Pulmonary artery endothelial cell (primary cell): ENCODE results near the gene CRABP1. TPM values are rescaled to one million over a fixed set of nuclear protein-coding genes. Genes with fewer than 3 reads are reported as not detected.

ENCODE experiments used
- DNase-seq: peaks from one replicate; pipeline ENCODE4 v3.0.0-alpha.2; 2011; ENCODE audit warnings: low read depth, low spot score
- total RNA-seq: library from RNA; depleted of rRNA; stranded (reverse); fragments of >200 nt; gene quantifications from 2 replicates; pipeline ENCODE4 v1.2.3, GENCODE V29; 2014

Gene CRABP1
- total RNA-seq, 1 donor from 2014 or later = not detected

DNA sequence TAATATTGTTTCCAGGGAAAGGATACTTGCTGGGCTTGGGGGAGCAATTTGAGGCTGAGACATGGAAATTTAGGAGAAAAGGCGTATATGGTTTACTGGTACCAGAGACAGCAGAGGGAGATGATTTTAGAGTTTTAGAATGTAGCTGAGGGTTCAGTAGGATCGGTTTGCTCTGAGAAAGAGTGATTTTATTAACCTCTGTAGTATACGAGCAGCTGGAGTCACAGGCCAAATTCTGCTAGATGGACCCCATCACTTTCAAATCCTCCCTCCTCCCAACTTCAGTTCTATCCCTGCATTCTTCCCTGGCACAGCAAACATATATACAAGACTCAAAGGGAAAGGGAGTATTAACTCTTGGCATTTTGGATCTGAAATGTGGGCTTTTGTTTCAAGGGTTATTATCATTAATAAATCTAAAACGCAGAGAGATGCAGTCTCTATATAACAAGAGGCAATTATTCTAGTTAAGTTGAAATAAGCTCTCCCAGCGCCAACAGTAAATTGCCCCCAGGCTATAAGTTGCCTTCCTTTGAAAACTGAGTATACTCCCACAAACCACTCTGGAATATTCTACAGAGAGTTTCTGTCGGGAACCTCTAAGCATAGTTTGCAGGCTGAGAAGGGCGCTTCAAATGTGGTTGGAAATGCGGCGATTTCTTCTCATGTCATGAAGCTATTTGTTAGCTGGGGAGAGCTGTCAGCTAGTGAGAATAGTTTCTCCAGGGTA lies 5.4 kb downstream of the CRABP1 start:
- DNase-seq = no peak

DNA sequence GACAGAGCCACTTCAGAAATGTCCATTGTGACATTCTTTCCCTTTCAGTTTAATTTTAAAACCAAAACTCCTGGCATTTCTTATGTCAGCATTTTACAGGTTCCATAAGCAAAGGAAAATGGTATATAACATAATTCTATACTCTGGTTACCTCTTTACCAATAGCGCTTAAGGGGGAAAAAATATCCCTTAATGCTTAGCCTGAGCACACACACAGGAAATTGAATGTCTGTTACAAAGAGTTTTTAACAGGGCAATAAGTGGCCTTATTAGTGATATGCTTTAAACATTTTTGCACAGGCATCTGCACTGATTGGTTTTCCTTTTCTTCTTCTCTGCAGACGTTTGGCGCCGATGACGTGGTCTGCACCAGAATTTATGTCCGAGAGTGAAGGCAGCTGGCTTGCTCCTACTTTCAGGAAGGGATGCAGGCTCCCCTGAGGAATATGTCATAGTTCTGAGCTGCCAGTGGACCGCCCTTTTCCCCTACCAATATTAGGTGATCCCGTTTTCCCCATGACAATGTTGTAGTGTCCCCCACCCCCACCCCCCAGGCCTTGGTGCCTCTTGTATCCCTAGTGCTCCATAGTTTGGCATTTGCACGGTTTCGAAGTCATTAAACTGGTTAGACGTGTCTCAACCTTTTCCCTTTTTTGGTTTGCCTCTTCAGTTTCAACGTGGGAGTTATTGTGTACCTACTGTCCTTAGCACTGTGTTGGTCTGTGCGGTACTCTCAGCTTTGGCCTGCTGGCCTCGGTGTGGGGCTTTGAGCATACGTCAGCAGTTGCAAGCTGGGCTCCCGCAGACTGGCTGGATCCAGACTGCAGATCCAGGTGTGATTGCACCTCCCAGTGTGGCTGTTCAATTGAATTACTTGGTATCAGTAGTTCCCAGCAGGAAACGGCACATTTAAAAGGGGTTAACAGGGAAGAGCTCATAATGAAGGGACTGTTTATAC lies 7.7 kb downstream of the CRABP1 start:
- DNase-seq = no peak

DNA sequence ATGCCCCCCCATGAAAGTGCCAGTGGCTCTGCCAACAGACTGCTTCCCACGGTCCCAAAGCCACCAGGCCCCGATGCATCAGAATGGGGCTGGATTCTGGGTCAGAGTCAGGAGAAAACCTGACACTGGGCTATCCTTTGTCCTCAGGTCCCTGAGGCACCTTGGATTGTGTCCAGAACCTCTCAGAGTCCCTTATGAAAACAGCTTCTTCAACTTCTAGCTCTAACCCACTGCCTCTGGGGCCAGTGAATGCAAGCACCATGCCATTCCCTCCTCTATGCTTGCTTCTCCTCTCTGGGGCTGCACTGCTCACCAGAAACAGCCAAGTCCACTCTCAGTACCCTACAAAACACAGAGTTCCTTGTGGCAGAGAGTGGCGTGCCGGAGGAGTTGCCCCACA lies 9.9 kb downstream of the CRABP1 start:
- no peak for DNase-seq

DNA sequence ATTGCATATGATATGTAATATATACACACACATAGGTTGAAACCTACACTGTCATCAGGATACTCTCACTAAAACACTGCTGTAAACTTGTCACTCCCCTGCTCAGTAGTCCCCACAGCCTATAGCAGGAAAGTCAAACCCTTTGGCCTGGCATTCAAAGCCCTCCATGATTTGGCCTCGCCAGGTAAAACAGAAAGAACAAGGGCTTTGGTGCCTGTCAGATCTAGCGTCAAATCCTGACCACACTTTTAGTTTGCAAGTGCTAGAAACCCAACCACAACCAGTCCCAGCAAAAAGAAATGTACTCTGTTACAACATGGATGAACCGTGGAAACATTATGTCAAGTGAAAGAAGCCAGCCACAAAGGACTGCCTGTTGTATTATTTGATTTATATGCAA lies 11.4 kb downstream of the CRABP1 start:
- DNase-seq = no peak

DNA sequence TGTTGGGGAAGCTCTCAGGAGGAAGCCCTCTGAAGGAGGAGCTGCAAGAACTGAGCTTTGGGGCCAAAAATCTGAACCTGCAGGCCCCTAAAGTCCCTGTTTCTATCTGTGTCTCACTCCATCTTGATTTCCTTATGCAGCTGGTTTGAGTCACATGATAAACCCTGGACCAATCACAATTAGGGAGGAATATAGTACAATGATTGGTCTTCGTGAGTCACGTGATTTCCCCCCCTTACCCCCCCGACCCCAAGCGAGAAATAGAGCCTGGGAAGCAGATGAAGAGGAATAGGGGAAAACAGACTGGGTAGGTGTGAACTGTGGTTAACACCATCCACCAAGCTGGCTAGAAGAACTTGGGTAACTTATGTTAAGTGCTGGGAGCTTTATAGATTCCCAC lies 12.9 kb downstream of the CRABP1 start:
- no peak for DNase-seq

DNA sequence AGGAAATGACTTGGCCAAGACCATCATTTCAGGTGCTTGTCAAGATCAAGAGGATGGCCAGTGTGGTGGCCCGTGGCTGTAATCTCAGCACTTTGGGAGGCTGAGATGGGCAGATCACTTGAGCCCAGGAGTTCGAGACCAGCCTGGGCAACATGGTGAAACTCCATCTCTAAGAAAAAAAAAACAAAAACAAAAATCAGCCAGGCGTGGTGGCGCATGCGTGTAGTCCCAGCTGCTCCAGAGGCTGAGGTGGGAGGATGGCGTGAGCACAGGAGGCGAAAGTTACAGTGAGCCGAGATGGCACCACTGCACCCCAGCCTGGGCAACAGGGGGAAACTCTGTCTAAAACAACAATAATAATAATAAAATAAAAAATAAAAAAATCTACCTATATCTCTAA lies 15.0 kb downstream of the CRABP1 start:
- DNase-seq = no peak

DNA sequence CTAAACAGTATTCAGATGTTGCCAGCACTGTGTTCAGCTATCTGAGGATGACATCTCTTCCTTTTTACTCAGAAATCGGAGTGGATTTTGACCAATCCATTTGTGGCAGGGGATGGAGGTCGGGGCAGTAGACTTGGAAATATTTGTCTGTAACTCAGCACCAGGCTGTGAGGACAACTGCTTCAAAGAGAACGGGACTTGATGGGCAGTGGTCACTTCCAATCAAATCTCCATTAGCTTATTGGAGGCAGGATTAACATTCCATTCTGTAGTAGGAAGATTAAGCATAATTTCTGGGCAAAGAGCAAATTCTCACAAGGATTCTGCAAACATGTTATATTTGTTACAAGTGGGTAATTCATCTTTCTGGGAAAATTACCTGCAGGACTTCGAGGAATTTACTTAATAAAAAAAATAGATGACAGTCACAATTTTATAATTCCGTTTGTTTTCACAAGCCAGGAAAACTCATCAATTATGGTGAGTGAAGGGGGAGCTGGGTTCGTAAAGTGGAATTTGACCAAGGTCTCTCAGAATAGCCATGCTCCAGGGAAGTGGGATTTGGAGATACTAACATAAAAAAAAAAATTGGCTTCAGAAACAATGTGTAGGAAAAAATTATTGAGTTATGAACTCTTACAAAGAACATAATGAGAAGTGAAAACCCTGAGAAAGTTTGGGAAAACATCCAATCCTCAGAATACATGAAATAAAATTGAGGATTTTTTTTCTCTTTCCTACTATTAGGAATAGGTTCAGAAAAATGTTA lies 18.1 kb downstream of the CRABP1 start:
- no peak for DNase-seq

DNA sequence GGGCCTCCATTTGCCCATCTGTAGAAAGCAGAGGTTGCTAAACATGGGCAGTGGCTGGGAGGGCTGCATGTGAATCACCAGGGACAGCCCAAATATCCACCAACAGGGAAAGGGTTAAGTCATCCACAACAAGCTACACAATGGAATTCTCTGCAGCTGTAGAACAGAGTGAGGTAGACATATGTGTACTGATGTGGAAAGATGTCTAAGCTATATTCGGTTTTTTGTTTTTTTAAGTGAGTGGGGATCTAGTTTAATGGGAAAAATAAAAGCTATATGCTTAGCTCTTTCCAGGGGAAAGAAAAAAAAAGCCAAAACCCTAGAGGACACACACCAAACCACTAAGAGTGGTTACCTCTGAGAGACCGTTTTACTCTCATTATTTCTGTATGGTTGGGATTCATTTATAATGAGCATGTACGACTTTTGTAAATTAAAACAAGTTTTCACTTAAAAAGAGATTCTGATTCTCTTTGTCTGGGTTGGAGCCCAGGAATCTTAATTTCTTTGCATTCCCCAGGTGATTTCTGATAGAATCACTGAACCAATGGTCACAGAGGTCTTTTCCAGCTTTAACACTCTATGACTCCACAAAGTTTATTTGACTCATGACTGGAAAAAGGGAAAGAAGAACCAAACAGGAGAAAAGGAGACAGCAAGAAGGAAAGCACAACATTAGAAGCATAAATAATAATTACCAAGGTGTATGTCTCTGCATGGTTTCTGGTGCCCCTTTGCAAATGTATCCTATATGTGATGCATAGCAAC lies 19.1 kb downstream of the CRABP1 start:
- no peak for DNase-seq

DNA sequence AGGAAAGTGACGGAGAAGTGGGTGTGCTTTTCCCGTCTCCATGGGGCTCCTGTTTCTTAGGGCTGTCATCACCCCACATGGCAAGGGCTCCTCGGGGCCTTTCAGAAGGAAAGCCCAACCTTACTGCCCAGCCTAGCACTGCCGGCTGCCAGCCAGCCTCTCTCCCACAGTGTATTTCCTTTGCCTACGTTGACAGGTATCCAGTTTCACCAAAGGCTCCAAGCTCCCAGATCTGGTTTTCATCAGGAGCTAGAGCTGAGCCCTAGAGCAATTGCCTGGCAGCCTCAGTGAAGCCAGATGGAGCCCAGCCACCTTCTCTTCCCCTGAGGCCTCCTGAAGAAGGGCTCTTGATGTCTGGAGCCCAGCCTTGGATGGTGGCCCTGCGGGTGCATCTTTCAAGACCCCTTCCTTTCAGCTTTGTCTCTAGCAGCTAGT lies 20.2 kb downstream of the CRABP1 start:
- DNase-seq = no peak

DNA sequence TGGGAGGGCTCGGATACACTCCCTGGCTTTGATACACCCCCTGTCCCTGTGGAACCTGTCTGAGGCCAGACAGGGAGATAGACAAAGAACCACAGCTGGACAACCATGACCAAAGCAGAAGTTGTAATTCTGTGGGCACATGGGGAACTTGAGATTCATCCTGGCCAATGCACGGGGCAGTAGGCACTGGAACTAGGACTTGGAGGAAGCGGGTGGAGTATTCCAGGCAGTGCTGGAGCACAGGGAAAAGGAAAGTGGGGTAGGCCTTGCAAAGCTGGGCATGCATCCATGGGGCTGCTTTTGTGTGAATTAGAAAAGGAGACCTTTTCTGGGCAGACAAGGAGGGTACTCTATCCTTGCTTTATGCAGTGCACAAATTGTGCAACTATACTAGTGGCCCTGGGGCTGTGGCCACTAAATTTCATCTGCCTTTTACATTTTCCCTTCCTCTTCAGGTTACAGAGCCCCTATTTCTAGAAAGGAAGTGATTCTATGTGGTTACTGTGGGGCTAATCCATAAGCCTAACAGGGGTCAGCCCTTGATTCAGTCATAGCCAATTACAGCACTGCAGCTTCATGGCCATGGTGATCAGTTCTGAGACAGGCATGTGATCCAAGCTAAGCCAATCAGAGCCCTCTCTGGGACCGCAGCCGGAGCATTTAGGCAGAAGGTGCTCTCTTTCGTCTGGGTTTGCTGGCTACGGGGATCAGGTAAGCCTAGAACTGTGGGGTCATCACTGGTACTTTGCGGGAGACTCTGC lies 21.0 kb downstream of the CRABP1 start:
- no peak for DNase-seq

DNA sequence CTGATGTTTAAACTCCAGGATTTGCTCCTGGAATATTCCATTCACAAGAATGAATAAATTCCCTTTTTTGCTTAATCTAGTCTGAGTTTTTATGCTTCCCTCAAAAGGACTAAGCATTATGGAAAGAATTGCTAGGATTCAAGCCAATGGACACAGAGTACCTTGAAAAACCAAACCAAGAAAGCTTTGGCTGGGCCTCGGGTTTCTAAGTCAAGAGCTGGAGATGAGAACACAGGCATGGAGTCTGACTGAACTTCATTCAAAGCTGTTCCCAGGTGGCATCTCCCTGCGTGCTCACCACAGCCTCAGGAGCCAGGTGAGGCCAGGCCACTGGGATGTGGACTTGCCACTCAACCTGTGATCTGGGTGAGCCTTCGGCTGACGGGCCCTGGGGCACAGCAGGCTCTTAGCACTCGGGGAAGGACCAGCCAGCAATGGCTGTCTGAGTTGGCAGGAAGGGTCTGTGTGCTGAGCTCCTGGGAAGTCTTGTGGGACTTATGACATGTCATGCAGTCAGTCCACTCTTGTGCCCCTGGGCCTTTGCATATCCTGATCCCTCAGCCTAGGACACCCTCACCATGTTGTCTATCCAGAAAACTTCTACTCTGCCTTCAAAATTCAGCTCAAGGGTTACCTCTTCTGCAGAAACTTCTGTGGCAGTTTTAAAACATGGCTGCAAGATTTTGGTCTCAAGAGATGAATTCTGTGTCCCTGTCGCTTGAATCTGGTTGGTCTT lies 21.8 kb downstream of the CRABP1 start:
- no peak for DNase-seq

DNA sequence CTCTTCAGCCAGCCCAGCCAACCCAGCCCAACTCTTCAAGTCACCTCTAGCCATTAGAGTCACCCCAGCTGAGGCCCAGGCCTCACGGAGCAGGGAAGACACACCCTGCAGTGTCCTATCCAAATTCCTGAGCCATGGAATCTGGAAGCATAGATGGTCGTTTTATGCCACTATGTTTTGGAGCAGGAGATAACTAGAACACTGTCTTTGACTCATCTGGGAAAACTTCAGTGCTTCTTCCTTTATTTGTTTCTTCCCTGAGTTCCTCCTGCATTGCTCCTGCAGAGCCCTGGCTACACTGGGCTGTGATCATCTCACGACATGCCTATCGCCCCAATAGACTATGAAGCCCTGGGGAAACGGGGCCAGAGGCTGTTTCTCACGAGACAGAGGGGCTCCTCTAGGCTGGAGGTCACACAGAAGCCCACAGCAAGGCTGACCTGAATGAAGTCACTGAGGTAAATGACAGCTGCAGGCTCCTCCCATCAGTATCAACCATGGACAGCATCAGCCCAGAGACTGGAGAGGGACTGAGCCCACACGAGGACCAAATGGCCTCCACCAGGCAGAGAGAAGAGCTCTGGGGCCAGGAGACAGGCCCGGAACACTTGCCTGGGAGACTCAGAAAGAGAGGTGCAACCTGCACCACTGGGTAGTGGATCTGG lies 22.7 kb downstream of the CRABP1 start:
- DNase-seq = no peak

DNA sequence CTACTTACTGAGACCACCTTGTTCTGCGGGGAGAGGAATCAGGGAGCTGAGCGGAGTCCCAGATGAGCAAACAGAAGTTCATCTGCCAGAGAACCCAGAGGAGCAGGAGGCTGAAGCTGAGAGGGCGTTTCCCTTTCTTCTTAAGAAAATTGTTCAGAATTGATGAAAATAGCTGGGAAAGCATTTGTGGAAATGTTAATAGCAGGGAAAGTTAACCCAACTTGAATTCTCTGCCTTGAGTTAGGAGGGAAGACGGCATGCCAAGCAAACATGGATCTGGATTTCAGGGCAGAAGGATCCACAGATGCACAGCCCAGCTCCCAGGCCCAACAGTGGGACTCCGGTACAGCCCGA lies 23.2 kb downstream of the CRABP1 start:
- DNase-seq = no peak

DNA sequence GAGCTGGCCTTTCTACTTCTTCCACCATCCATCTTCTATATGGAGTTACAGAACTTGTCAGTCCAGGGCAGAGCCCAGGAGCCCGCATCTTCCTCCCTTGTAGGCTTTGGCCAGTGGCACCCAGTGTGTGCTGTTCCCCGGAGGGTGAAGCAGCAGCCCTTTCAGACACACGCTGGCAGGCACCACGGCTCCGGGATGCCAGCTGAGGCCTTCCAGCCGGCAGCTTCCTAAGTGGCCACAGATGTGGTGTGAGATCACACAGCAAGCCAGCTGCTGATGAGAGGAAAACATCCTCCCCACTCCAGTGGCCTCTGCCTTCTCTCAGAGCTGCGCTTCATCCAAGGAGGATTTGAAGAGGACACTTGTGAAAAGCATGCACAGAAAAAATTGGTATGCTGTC lies 24.1 kb downstream of the CRABP1 start:
- DNase-seq = no peak

DNA sequence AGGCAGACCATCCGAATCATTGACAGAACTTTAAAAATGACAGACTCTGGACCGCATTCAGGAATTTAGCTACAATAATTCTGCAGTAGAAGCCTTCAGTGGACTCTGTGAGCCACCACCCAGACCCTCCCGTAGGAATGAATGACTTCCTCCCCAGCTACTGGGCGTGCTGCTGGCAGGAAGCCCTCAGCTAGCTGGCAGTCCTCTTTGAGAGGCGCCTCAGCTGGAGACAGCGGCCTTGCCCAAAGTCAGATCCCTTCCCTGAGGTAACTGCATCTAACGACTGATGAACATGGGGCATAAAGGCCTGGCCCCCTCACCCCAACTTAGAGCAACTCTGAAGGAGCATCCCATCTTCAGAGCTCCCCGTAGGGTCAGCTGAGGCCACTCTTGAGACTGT lies 25.8 kb downstream of the CRABP1 start:
- no peak for DNase-seq

DNA sequence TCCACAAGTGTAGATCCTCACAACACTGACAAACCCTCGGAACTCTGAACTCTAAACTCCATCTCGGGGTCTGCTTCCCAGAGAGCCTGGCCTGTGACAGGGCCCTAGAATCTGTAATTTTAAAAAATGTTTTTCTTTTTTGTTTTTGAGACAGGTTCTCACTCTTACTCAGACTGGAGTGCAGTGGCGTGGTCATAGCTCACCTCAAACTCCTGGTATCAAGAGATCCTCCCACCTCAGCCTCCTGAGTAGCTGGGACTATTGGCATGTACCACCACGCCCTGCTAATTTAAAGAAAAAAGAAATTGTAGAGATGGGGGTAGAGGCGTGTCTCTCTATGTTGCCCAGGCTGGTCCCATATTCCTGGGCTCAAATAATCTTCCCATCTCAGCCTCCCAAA lies 26.2 kb downstream of the CRABP1 start:
- no peak for DNase-seq

DNA sequence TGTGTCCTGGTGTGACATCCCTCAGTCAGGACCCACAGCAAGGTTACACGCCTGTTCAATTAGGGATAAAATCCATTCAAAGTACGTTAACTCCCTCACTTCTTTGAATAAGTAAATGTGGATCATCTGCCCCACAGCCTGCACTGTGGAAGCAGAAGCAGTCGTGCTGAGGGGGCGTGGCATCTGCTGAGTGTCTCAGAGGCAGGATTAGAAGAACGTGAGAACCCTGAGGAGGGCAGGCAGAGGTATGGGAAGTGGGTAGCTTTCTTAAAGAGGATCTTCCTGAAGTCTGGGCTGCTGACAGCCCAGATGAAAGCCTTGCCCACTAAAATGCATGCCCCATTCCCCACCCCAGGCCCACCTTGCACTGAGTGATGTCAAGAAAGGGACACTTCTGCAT lies 28.5 kb downstream of the CRABP1 start:
- DNase-seq = no peak

DNA sequence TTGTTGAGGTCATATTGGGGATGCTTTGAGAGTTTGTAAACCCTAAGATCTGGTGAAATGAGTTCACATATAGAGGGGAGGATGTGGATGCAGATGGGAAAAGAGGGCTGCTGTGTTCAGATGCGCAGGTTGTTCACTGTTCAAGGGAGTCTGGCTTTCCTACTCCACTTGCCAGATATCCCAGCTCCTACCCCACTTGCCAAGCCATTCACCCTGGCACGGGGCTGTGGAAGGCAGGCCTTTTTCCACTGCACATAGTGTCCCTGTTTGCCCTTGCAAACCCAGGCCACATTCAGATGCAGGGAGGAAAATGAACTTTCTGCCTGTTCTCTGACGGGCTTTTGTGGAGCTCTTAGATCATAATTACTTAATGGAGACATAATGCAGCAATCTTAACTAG lies 29.0 kb downstream of the CRABP1 start:
- no peak for DNase-seq

DNA sequence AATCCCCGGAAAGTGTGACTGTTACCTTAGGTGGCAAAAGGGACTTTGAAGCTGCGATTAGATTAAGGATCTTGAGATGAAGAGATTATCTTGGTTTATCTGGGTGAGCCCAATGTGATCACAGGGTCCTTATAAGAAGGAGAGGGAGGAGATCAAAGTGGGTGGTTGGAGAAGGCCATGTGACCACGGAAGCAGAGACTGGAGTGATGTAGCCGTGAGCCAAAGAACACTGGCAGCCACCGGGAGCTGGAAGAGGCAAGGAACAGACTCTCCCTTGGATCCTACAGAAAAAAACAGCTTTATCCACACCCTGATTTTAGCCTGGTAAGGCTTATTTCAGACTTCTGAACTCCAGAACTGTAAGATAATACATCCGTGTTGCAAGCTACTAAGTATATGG lies 29.9 kb downstream of the CRABP1 start:
- DNase-seq = no peak
